GM20000 (cell line): ENCODE measurements around the gene TNPO3.
A peak's percentile ranks its signal among the peaks of the same experiment; 100 is the strongest.

Experiments used
- DNase-seq: peaks from one replicate; pipeline ENCODE4 v3.0.0; 2012; ENCODE audit warnings: low spot score
- CTCF ChIP-seq: IDR thresholded peaks from 2 replicates; pipeline ENCODE4 v1.5.1; 2012; ENCODE audit warnings: mild to moderate bottlenecking, control low read depth; ENCODE audit errors: extremely low read depth, missing control alignments

Gene TNPO3

GRCh38 chr7:129093867-129094456 lies 39.1 kb upstream of the TNPO3 start:
- no peak for DNase-seq
- TF ChIP-seq CTCF, result no peak

- TF ChIP-seq CTCF, result peak; percentile 92
- peak; percentile 76 for DNase-seq
Observed at GRCh38 chr7:129091484-129092002, 36.6 kb upstream of the TNPO3 start.

GRCh38 chr7:129090300-129090907 lies 35.5 kb upstream of the TNPO3 start:
- TF ChIP-seq CTCF, result no peak
- no peak for DNase-seq

- peak; percentile 39 for DNase-seq
- no peak for TF ChIP-seq CTCF
Observed at GRCh38 chr7:129089521-129090212, 34.8 kb upstream of the TNPO3 start.

- DNase-seq, result no peak
- TF ChIP-seq CTCF, result no peak
Observed at GRCh38 chr7:129084801-129085551, 30.1 kb upstream of the TNPO3 start.

GRCh38 chr7:129083525-129083924 lies 28.6 kb upstream of the TNPO3 start:
- no peak for TF ChIP-seq CTCF
- no peak for DNase-seq
